Thoracic aorta (tissue), 2 donors: Measurements from ENCODE around the gene FRMD5. TPM values are rescaled to one million over a fixed set of nuclear protein-coding genes. Genes with fewer than 3 reads are reported as not detected.

ENCODE experiments used
- ATAC-seq: fragments of 150-250 bp; one replicate; pipeline ENCODE4 v1.8.0; 2017; ENCODE audit warnings: low read depth; ENCODE audit not compliant: insufficient number of reproducible peaks, low FRiP score
- DNase-seq: peaks from one replicate; pipeline ENCODE4 v3.0.0-alpha.2; 2020; ENCODE audit warnings: low spot score
- H3K27ac ChIP-seq, 2 donors: fragments of 200-600 bp; sonication (generic); 1 replicate in 1 of 2; 2 replicates in 1 of 2; pipeline ENCODE4 v1.5.1; 2016; ENCODE audit warnings: mild to moderate bottlenecking in 2 of 2, moderate library complexity in 2 of 2
- H3K27me3 ChIP-seq: fragments of 200-600 bp; sonication (generic); replicated peaks from 2 replicates; pipeline ENCODE4 v1.6.0; 2016; ENCODE audit warnings: mild to moderate bottlenecking; ENCODE audit not compliant: insufficient read depth
- H3K36me3 ChIP-seq: fragments of 200-600 bp; sonication (generic); one replicate; pipeline ENCODE4 v1.5.1; 2016
- H3K4me1 ChIP-seq, 2 donors: fragments of 200-600 bp; sonication (generic); 1 replicate in 1 of 2; 2 replicates in 1 of 2; pipeline versions ENCODE4 v1.5.1 to v1.6.0; 2016; ENCODE audit warnings: low read depth in 2 of 2, mild to moderate bottlenecking in 1 of 2; ENCODE audit not compliant: control insufficient read depth in 1 of 2
- H3K4me3 ChIP-seq: fragments of 200-600 bp; sonication (generic); 2 replicates; pipeline ENCODE4 v1.5.1; 2016; ENCODE audit warnings: mild to moderate bottlenecking
- H3K9me3 ChIP-seq: fragments of 200-600 bp; sonication (generic); 2 replicates; pipeline ENCODE4 v1.5.1; 2016
- total RNA-seq, 2 donors: library from RNA; depleted of rRNA; stranded (reverse); fragments of >200 nt; gene quantifications; one replicate each; pipeline versions ENCODE4 v1.1.0 to v1.2.3, GENCODE V29; 2016
- TF ChIP-seq, protein P1 (sequence below): fragments of 200-600 bp; sonication (generic); IDR thresholded peaks from one replicate; pipeline ENCODE4 v1.5.1; 2019; ENCODE audit warnings: antibody characterized with exemption

FRMD5 gene
- total RNA-seq, 2 donors from 2014 or later, result 0.27 TPM; not detected in 1

DNA sequence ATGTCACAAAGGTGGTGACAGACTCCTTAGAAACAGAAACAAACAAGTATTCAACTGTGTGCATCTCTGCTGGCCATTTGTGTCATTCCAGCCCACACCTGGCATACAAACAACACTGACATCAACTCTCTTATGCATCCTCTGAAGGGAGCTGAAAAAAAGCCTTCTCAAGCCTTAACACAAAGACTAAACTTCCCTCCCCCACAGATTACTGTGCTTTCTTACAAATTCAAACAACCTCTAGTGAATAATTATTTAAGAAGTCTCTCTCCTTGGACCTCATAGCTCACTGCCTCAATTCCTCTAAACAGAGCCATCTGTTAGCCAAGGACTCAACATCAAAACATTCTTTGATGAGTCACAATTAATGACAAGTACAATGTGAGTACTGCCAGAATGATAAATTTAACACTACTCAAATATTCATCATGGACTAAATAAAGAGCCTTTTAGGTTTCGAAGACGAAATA lies 236.2 kb downstream of the FRMD5 start:
- no peaks in the 10 kb centered on the region for H3K27me3 ChIP-seq
- no peaks in the 10 kb centered on the region for H3K9me3 ChIP-seq
- no peak for DNase-seq
- TF ChIP-seq, protein P1, sequence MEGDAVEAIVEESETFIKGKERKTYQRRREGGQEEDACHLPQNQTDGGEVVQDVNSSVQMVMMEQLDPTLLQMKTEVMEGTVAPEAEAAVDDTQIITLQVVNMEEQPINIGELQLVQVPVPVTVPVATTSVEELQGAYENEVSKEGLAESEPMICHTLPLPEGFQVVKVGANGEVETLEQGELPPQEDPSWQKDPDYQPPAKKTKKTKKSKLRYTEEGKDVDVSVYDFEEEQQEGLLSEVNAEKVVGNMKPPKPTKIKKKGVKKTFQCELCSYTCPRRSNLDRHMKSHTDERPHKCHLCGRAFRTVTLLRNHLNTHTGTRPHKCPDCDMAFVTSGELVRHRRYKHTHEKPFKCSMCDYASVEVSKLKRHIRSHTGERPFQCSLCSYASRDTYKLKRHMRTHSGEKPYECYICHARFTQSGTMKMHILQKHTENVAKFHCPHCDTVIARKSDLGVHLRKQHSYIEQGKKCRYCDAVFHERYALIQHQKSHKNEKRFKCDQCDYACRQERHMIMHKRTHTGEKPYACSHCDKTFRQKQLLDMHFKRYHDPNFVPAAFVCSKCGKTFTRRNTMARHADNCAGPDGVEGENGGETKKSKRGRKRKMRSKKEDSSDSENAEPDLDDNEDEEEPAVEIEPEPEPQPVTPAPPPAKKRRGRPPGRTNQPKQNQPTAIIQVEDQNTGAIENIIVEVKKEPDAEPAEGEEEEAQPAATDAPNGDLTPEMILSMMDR, result no peak
- ATAC-seq, result no peak
- peaks cover 0 to 11% of the 10 kb centered on the region in 2 donors for H3K4me1 ChIP-seq
- H3K27ac ChIP-seq, result no peak overlapping the region
- no peak overlapping the region for H3K4me3 ChIP-seq
- no peaks in the 10 kb centered on the region for H3K36me3 ChIP-seq

GRCh38 chr15:43957724-43958123 lies 237.3 kb downstream of the FRMD5 start:
- no peaks in the 10 kb centered on the region for H3K9me3 ChIP-seq
- peaks cover 0 to 11% of the 10 kb centered on the region in 2 donors for H3K4me1 ChIP-seq
- H3K36me3 ChIP-seq, result no peaks in the 10 kb centered on the region
- ATAC-seq, result no peak
- no peak overlapping the region for H3K4me3 ChIP-seq
- TF ChIP-seq, protein P1, result no peak
- H3K27me3 ChIP-seq, result no peaks in the 10 kb centered on the region
- DNase-seq, result no peak
- H3K27ac ChIP-seq, result no peak overlapping the region

- Histone ChIP-seq H3K27ac (no peak overlapping the region), H3K27me3 (no peaks in the 10 kb centered on the region), H3K9me3 (no peaks in the 10 kb centered on the region), H3K36me3 (no peaks in the 10 kb centered on the region), H3K4me3 (no peak overlapping the region), H3K4me1 (peaks cover 0 to 11% of the 10 kb centered on the region in 2 donors)
- no peak for DNase-seq
- TF ChIP-seq, protein P1, result no peak
- ATAC-seq, result no peak
Observed at GRCh38 chr15:43955140-43955539, 239.9 kb downstream of the FRMD5 start.

DNA sequence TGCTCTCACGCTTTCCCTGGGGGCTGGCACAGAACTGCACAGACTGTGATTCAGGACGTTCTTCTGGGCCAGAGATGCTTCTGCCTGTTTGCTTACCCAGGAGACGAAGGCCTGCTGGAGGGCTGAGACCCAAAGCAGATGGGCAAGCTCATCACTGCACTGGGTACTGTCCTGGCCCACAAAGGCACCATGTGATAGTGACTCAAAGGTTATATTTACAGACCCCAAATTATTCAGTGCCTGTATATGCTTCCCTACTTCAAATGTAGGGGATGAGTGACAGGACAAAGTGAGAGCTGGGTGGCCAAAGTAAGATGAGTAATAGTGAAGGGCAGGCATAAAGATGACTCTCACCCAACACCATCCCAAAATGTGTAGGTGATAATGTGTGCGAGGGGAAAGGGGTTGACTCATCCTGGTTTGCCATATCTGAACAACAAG lies 240.9 kb downstream of the FRMD5 start:
- Histone ChIP-seq H3K4me3 (no peak overlapping the region), H3K9me3 (no peaks in the 10 kb centered on the region), H3K27me3 (no peaks in the 10 kb centered on the region), H3K36me3 (no peaks in the 10 kb centered on the region), H3K4me1 (peaks cover 0 to 5% of the 10 kb centered on the region in 2 donors), H3K27ac (no peak overlapping the region)
- TF ChIP-seq, protein P1, result no peak
- DNase-seq (no peak), ATAC-seq (no peak)

- ATAC-seq, result no peak
- DNase-seq, result no peak
Observed at GRCh38 chr15:43953402-43953801, 241.7 kb downstream of the FRMD5 start.

More at GRCh38 chr15:43953402-43953801, 241.7 kb downstream of the FRMD5 start:
- Histone ChIP-seq H3K4me3 (no peak overlapping the region), H3K9me3 (no peaks in the 10 kb centered on the region), H3K27me3 (no peaks in the 10 kb centered on the region), H3K4me1 (no peaks in the 10 kb centered on the region), H3K36me3 (no peaks in the 10 kb centered on the region), H3K27ac (no peak overlapping the region)
- TF ChIP-seq, protein P1, result no peak
